Activated gamma-delta T cell (primary cell): Measurements from ENCODE around the gene ELMO2.

Experiments used
- DNase-seq: peaks from one replicate; lab custom pipeline; 2025; lab: John Stamatoyannopoulos, UW

Gene ELMO2

DNA sequence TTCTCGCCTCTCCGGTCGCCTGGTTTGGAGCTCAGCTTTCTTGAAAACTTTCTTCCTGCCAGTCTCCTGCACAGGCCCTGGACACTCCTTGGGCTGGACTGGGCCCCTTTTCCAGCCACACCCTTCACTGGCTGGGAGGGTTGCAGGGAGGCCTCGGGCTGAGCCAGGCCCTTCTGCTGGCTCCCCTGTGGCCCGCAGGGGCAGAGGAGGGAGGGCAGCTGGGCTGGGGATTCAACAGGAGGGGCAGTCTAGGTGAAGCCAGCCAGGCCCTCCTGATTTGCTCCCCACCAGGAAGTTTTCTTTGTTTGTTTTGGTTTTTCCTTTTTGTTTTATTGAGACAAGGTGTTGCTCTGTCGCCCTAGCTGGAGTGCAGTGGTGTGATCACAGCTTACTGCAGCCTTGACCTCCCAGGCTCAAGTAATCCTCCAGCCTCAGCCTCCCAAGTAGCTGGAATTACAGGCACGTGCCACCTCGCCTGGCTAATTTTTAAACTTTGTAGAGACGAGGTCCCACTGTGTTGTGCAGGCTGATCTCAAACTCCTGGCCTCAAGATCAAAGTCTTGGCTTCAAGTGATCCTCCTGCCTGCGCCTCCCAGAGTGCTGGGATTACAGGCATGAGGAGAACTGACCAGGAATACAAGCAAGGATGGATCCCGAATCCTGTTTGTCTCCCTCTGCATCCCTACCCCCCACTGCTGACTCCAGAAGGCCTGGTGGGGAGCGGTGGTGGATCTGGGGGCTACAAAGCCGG is 74.6 kb downstream of the ELMO2 start:
- no peak for DNase-seq

DNA sequence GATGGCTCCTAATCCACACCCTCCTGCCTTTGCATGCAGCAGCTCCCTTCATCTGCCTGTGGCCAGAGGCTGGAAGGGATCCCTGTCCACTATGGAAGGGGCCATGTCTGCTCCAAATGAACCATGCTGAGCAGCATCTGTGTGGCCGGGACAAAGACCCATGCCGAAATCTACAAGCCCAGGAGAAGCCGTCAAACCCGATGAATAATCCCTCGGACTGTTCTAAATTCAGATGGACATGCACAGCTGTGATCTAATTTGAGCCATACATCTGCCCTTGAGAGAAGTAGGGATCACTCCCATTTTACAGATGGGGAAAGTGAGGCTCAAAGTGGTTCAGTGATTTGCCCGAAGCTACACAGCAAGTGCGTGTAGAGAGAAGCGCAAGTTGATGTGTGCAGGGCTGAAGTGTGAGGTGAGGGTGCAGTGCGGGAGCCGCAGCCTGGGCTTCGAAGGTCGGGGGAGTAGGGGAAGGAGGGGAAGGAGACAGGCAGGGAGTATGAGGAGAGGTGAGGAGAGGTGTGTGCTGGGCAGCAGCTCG is 75.5 kb downstream of the ELMO2 start:
- DNase-seq: no peak

DNA sequence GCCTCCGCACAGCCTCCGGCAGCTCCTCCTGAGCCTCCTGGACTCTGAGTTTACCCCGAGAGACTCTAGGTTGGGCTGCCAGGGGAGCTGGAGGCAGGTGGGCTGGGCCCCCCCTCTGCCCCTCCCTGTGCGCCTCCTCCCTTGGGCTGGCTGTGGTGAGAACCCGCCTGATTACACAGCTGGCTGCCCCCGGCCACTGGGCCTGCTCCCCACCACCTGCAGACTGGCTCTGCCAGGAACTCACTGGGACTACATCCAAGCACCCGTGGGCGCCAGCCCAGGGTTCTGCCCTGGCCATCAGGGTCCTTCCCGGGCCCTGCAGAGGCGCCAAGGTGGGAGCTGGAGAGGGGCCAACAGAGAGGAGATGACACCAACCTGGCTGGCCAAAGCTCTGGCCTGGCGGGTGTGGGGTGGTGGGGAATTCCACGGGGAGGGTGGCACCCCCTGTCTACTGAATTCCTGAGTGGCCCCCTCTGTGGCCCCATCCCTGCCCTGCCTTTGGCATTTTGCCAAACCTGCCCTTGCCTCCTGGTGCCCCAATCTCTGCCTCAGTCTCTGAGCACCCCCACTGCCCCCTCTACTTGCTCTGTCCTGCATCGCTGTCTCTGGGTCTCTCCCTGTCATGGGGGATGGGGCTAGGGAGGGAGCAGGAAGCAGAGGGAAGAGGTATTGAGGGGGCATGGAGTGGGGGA is 76.2 kb downstream of the ELMO2 start:
- DNase-seq: no peak

DNA sequence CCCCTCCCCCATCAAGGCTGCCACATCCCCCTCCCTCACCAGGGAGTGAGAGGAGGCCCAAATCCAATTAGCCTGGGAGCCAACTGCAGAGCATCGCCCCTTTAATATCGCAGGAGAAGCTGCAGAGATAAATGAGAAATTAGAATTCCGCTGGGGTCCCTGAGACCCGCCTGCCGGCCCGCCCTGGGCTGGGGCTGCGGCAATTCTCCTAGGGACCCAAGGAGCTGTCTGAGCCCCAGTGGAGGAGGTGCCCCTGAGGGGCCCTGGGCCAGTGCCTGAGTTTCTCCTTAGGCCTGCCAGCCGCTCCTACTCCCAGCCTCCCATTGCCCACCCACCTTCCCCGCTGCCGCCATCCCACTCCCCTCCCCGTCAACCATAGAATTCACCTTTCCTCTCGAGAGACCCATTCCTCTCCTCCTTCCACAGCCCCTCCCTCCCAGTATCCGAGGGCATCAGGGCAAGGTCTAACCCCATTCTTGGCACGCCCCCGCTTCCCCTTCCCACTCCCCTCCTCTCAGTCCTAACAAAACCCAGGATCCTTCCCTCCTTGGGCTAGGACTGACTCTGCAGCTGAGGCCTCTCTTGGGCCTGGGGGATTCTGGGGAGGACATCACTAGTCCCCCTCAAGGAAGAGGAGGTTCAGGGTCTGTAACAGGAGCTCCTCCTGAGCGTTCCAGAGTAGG is 78.1 kb downstream of the ELMO2 start:
- DNase-seq: no peak

DNA sequence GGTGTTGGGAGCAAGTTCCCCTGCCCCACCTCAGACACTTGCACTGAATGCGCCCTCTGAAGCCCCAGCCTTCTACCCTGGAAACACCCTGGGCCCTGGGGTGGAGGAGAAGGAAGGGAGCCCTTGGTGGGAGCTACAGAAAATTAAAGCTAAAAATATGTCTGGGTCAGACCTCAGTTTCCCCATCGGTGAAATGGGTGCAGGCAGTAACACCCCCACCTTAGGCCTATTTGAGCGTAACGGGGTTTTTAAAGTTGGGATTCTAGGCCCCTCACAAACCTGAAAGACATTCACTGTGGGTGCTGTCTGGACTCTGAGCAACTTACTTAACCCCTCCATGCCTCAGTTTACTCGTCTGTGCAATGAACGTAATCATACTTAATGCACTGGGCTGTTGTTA is 78.9 kb downstream of the ELMO2 start:
- DNase-seq: no peak

DNA sequence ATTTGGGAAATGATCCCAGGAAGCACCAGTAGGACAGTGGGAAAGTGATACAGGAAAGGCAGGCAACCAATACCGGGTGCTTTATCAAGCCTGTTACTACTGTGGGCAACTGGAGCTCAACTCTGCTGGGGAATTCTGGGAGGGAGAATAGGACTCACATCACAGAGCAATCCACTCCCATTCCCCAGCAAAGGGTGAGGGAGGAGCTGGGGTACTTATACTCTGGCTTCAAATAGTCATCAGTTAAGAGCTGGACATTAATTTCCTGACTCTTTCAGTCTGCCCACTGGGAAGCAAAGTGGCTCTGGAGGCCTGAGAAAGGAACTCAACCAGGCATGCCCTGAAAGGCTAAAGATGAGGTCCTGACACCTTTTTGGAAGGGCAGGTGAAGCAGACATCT is 80.6 kb downstream of the ELMO2 start:
- DNase-seq: no peak

DNA sequence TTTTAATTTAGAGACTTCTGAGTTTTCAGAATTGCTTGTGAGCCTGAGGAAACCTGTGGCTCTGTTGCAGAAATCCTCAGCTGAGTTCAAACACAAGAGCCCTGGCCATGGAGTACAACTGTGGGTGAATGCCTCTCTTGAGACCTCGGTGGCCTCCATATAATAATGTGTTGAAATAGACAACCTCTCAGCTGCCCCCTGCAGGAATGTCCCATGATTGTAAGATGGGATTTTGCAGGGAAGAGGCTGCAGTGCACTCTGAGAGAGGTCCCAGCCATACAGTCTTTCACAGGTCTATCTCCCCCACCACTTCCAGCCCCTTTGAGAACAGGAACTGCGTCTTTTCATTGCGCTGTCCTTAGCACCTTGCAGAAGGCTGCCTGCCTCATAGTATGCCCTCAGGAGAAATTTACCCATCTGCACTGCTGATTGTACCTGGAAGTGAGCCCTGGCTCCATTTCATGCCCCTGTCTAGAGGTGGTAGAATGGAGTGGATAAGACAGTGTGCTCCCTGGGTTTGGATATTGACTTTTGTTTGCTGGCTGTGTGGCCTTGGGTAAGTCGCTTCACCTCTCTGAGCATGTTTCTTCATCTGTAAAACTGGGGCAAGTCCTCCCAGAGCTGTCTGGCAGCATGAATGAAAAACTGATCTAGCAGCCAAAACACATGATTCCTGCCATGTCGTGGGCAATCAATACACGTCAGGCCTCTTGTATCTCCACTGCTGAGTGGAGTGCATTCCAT is 81.3 kb downstream of the ELMO2 start:
- DNase-seq: no peak

DNA sequence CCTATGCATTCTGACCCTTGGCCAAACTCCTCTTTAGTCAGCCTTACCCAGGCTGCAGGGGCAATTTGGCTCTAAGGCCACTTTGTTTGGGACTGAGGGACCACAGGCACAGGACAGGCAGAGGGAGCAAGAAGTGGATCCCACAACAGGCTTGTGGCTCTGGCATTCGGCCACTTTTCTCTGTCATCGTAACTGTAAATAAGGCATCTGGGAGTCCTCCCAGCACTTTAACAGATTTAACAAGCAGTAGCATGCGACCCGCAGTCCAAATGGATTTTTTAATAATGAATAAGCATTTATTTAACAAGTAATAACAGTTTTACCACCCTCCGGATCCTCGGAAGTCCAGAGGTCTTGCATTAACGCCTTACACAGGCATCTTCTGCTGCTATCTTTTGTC is 82.0 kb downstream of the ELMO2 start:
- DNase-seq: no peak

DNA sequence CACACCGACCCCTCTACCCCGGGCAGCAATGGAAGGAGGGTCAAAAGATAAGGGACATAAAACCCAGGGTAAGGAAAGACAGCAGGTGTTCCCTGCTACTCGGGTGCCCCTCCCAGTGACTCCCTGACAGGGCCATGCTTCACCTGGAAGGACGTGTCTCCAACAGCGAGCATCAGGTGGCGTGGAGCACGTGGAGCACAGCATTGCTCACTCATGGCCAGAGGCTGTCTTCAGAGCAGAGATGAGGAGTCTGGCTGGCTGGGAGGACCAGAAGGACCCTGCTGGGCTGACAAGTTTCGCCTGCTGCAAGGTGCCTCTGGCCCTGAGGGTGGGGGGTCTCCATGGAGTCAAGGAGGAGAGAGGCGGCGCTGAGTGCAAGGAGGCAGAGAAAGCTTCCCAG is 82.9 kb downstream of the ELMO2 start:
- DNase-seq: no peak

DNA sequence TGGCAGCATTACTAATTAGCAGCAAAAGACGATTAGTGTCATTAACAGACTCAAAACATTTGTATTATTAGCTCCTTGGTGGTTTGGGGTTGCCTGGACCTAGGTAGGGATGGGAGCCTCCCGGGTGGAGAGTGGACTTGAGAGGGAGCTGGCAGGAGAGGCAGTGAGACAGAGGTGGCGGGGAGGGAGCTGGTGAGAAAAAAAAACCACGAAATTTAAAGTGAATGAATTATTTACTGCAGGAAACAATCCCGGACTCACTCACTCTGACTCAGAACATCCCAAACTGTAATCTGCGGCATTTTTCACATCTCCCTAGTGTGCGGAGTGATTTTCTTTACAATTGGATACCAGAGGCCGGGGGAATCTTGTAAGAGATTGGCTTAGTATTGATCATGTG is 83.8 kb downstream of the ELMO2 start:
- DNase-seq: no peak

DNA sequence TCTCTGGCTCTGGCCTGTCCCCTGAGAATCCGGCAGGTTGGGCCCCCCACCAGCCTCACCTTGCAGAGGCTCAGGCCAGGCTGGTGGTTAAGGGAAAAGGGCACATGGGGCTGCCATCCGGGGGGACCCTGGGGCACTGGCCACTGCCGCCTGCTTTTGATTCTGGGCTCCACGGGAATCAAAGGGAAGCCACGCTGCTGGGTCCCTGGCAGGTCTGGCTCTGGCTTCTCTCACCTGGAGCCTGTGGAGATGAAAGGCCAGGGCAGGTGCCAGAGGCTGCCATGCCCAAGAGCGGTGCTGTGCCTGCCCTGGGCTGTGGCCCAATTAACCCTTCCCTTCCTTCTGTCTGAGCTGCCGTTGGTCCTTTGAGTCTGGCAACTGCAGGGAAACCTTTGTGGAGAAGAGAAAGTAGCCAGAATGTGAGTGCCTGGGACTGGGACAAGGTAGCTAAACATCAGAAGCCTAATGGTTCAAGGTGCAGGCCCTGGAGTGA is 88.7 kb downstream of the ELMO2 start:
- no peak for DNase-seq

DNA sequence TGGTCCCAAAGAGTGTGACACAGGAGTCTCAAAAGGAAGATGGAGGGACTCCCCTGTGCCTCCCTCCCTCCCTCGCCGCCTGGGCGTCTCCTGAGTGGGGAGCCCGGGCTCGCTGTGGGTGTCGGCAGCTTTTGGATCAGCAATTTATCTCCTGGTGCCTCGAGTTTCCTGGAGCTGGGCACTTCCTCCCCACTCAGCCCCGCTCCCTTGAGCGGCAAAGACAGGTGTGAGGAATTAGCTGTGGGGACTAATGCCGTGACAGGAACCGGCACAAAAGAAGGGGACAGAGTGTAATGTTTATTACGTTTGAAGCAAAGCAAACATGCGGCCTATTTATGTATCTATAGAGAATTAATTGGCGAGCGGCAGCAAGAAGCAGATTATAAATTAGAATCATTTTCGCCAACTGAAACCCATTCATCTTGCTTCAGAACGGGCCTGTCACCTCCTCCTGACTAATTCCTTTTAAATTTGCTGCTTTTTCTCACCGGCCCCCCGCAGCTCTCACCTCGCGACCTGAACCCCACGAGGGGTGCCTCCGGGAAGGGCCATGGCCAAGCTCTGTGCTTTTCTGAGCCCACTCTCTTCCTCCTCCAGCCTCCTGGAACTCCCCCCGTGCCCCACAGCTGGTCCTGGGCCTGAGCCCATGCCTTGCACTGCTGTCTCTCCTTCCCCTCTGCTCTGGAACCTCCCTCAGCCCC is 89.3 kb downstream of the ELMO2 start:
- no peak for DNase-seq
